Thyroid gland (tissue), 4 donors: ENCODE measurements around the gene KCTD2.

Experiments used
- POLR2A ChIP-seq, 2 donors: fragments of 450-650 bp; IDR thresholded peaks; one replicate each; pipeline ENCODE4 v1.6.1; 2017; ENCODE audit warnings: antibody characterized with exemption in 2 of 2, mild to moderate bottlenecking in 2 of 2, moderate library complexity in 1 of 2
- TF ChIP-seq, protein P1 (sequence below), 6 experiments: fragments of 200-600 bp in 3 of 6; fragments of 450-650 bp in 3 of 6; sonication (generic) in 3 of 6; IDR thresholded peaks; one replicate each; pipeline ENCODE4 v1.5.1; 2016 to 2019; ENCODE audit warnings: antibody characterized with exemption in 6 of 6, mild to moderate bottlenecking in 2 of 6, inconsistent platforms in 1 of 6, moderate library complexity in 1 of 6

DNA sequence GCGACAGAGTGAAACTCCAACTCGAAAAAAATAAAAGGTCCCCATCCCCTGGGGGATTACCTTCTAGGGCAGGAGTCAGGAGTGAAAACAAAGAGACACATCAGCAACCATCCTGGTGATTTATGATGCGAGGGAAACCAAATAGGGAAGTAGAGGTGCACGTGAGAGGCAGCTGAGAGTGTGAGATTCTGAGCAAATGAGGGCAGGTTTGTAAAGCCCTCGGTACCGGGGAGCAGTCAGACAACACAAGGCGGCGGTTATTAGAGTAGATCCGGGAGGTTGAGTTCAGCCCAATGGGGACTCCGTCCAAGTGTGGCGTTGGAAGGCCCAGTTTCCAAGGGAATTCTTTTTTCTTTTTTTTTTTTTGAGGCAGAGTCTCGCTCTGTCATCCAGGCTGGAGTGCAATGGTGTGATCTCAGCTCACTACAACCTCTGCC lies 55.4 kb downstream of the KCTD2 start:
- TF ChIP-seq, protein P1, sequence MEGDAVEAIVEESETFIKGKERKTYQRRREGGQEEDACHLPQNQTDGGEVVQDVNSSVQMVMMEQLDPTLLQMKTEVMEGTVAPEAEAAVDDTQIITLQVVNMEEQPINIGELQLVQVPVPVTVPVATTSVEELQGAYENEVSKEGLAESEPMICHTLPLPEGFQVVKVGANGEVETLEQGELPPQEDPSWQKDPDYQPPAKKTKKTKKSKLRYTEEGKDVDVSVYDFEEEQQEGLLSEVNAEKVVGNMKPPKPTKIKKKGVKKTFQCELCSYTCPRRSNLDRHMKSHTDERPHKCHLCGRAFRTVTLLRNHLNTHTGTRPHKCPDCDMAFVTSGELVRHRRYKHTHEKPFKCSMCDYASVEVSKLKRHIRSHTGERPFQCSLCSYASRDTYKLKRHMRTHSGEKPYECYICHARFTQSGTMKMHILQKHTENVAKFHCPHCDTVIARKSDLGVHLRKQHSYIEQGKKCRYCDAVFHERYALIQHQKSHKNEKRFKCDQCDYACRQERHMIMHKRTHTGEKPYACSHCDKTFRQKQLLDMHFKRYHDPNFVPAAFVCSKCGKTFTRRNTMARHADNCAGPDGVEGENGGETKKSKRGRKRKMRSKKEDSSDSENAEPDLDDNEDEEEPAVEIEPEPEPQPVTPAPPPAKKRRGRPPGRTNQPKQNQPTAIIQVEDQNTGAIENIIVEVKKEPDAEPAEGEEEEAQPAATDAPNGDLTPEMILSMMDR (IDR thresholded peaks at IDR 0.05): no peak
- no peak for TF ChIP-seq POLR2A (IDR thresholded peaks at IDR 0.05)
